H1 (cell line): Measurements from ENCODE around the gene KCNQ2. TPM values are rescaled to one million over a fixed set of nuclear protein-coding genes. Genes with fewer than 3 reads are reported as not detected.

Experiments
- CTCF ChIA-PET: fragments of 300-600 bp; sonication (Branson Sonifier 250); formaldehyde crosslinking; loops from one replicate; lab custom pipeline; 2021; ENCODE audit not compliant: partially characterized antibody; lab: Charles Lee
- POLR2A ChIA-PET: fragments of 300-600 bp; sonication (Branson Sonifier 250); formaldehyde crosslinking; loops from one replicate; lab custom pipeline; 2021; ENCODE audit warnings: inconsistent platforms; ENCODE audit not compliant: partially characterized antibody; lab: Charles Lee
- DNase-seq, 2 experiments: peaks; one replicate each; pipeline versions ENCODE4 v3.0.0 to v3.0.0-alpha.2; 2010 to 2022; ENCODE audit warnings: low spot score in 2 of 2, low read depth in 1 of 2, mixed read lengths in 1 of 2
- FAIRE-seq: peaks from 2 replicates; lab custom pipeline; 2011; peaks lifted over from hg19 to GRCh38; lab: Jason Lieb, UNC
- H2AFZ ChIP-seq: 2 replicates; pipeline ENCODE4 v1.8.1; 2012; ENCODE audit warnings: low read length, inconsistent platforms
- H2AK5ac ChIP-seq: 2 replicates; pipeline ENCODE4 v1.6.1; 2013; ENCODE audit warnings: low read depth, low read length
- H2BK120ac ChIP-seq: replicated peaks from 2 replicates; pipeline ENCODE3; 2013; ENCODE audit warnings: low read depth, low read length, inconsistent platforms
- H2BK12ac ChIP-seq: 2 replicates; pipeline ENCODE4 v1.6.1; 2013; ENCODE audit warnings: low read depth, low read length
- H2BK15ac ChIP-seq: 2 replicates; pipeline ENCODE4 v1.6.1; 2013; ENCODE audit warnings: low read length
- H2BK20ac ChIP-seq: 2 replicates; pipeline ENCODE4 v1.6.1; 2013; ENCODE audit warnings: low read length
- H2BK5ac ChIP-seq: 2 replicates; pipeline ENCODE4 v1.6.1; 2013; ENCODE audit warnings: low read depth, low read length
- H3K14ac ChIP-seq: 2 replicates; pipeline ENCODE4 v1.6.1; 2013; ENCODE audit warnings: inconsistent platforms; ENCODE audit not compliant: insufficient read length
- H3K18ac ChIP-seq: 2 replicates; pipeline ENCODE4 v1.6.1; 2013; ENCODE audit warnings: low read length; ENCODE audit errors: extremely low read depth
- H3K23ac ChIP-seq: 2 replicates; pipeline ENCODE4 v1.6.1; 2013; ENCODE audit warnings: inconsistent platforms; ENCODE audit not compliant: insufficient read length
- H3K23me2 ChIP-seq: 2 replicates; pipeline ENCODE4 v1.6.1; 2013; ENCODE audit warnings: low read depth, low read length
- H3K27ac ChIP-seq: 2 replicates; pipeline ENCODE4 v1.6.1; 2011; ENCODE audit warnings: low read depth, low read length, inconsistent platforms
- H3K27me3 ChIP-seq, 4 experiments: replicated peaks in 1 of 4; 1 replicate in 1 of 4; 2 replicates in 3 of 4; pipeline versions ENCODE4 v1.6.1 to v1.8.1; 2011 to 2013; ENCODE audit warnings: low read length in 3 of 4, mild to moderate bottlenecking in 3 of 4, inconsistent platforms in 2 of 4, mixed read lengths in 2 of 4, moderate library complexity in 1 of 4; ENCODE audit not compliant: control insufficient read depth in 3 of 4, insufficient read depth in 3 of 4; ENCODE audit errors: extremely low read depth in 1 of 4
- H3K36me3 ChIP-seq, 4 experiments: 2 replicates each; pipeline versions ENCODE4 v1.6.1 to v1.8.1; 2011 to 2013; ENCODE audit warnings: mild to moderate bottlenecking in 4 of 4, low read length in 3 of 4, moderate library complexity in 2 of 4, control low read depth in 1 of 4, inconsistent platforms in 1 of 4; ENCODE audit not compliant: insufficient read depth in 4 of 4, control insufficient read depth in 2 of 4
- H3K4ac ChIP-seq: replicated peaks from 2 replicates; pipeline ENCODE3; 2013; ENCODE audit warnings: low read length, low read depth, mixed read lengths, inconsistent platforms; ENCODE audit not compliant: insufficient read length
- H3K4me1 ChIP-seq, 4 experiments: replicated peaks in 1 of 4; 1 replicate in 1 of 4; 2 replicates in 3 of 4; pipeline versions ENCODE4 v1.6.1 to v1.8.1; 2011 to 2013; ENCODE audit warnings: low read length in 3 of 4, inconsistent platforms in 2 of 4, mixed read lengths in 1 of 4; ENCODE audit not compliant: insufficient read depth in 4 of 4, control insufficient read depth in 3 of 4
- H3K4me2 ChIP-seq, 2 experiments: 2 replicates each; pipeline versions ENCODE4 v1.6.1 to v1.8.1; 2011 to 2013; ENCODE audit warnings: low read depth in 2 of 2, low read length in 2 of 2, control low read depth in 1 of 2, inconsistent platforms in 1 of 2, mild to moderate bottlenecking in 1 of 2; ENCODE audit not compliant: insufficient read depth in 1 of 2
- H3K4me3 ChIP-seq, 4 experiments: fragments of 200-600, 300-600 bp in 1 of 4; sonication (generic), shearing (Covaris generic), sonication (Bioruptor Twin) in 1 of 4; 2 replicates each; pipeline versions ENCODE4 v1.5.1 to v1.8.1; 2011 to 2016; ENCODE audit warnings: low read length in 4 of 4, low read depth in 3 of 4, control low read depth in 2 of 4, inconsistent platforms in 2 of 4, mild to moderate bottlenecking in 2 of 4, mixed read lengths in 1 of 4, moderate library complexity in 1 of 4; ENCODE audit not compliant: insufficient read depth in 2 of 4; ENCODE audit errors: extremely low read depth in 1 of 4
- H3K56ac ChIP-seq: replicated peaks from 2 replicates; pipeline ENCODE3; 2013; ENCODE audit warnings: low read depth, mild to moderate bottlenecking, mixed read lengths, low read length, inconsistent platforms; ENCODE audit not compliant: insufficient read length
- H3K79me1 ChIP-seq: 2 replicates; pipeline ENCODE4 v1.6.1; 2013; ENCODE audit warnings: low read depth, low read length, control low read depth
- H3K79me2 ChIP-seq, 2 experiments: 2 replicates each; pipeline versions ENCODE4 v1.6.1 to v1.8.1; 2012 to 2013; ENCODE audit warnings: low read length in 2 of 2, mild to moderate bottlenecking in 2 of 2, inconsistent platforms in 1 of 2; ENCODE audit not compliant: insufficient read depth in 2 of 2, control insufficient read depth in 1 of 2
- H3K9ac ChIP-seq, 4 experiments: replicated peaks in 1 of 4; 1 replicate in 1 of 4; 2 replicates in 3 of 4; pipeline versions ENCODE4 v1.6.1 to v1.8.1; 2011 to 2013; ENCODE audit warnings: low read depth in 3 of 4, low read length in 3 of 4, control low read depth in 2 of 4, mild to moderate bottlenecking in 2 of 4, moderate library complexity in 2 of 4, inconsistent platforms in 1 of 4; ENCODE audit errors: extremely low read depth in 1 of 4
- H3K9me3 ChIP-seq, 2 experiments: 2 replicates each; pipeline versions ENCODE4 v1.6.1 to v1.8.1; 2012 to 2013; ENCODE audit warnings: mild to moderate bottlenecking in 2 of 2, moderate library complexity in 2 of 2, control low read depth in 1 of 2, inconsistent platforms in 1 of 2, low read depth in 1 of 2, low read length in 1 of 2, mixed read lengths in 1 of 2; ENCODE audit not compliant: insufficient read depth in 2 of 2
- H4K20me1 ChIP-seq, 2 experiments: replicated peaks in 1 of 2; 2 replicates each; pipeline versions ENCODE3 to v1.8.1; 2011 to 2013; ENCODE audit warnings: inconsistent platforms in 2 of 2, low read length in 2 of 2, mild to moderate bottlenecking in 1 of 2; ENCODE audit not compliant: insufficient read depth in 2 of 2, control insufficient read depth in 1 of 2
- H4K5ac ChIP-seq: 2 replicates; pipeline ENCODE4 v1.6.1; 2013; ENCODE audit warnings: low read length, low read depth, mixed read lengths, inconsistent platforms; ENCODE audit not compliant: insufficient read length
- H4K8ac ChIP-seq: 2 replicates; pipeline ENCODE4 v1.8.0; 2013; ENCODE audit warnings: mild to moderate bottlenecking, moderate library complexity, low read length, inconsistent platforms; ENCODE audit not compliant: insufficient read depth; ENCODE audit errors: extremely low read depth
- H4K91ac ChIP-seq: replicated peaks from 2 replicates; pipeline ENCODE3; 2013; ENCODE audit warnings: low read length, mixed read lengths, inconsistent platforms; ENCODE audit not compliant: insufficient read length
- BRCA1 ChIP-seq: IDR thresholded peaks from 2 replicates; pipeline ENCODE4 v1.6.1; 2012; ENCODE audit warnings: low read depth, low read length, improper control_type of control experiment
- SP4 ChIP-seq: IDR thresholded peaks from 2 replicates; pipeline ENCODE4 v1.6.1; 2012; ENCODE audit warnings: low read length, inconsistent platforms
- WGBS, 2 experiments: shearing (Covaris generic) in 1 of 2; methylation state at CpG; one replicate each; pipeline versions ENCODE4 v1.1.6 to v1.1.7; 2013 to 2015; ENCODE audit warnings: low lambda C conversion rate in 2 of 2, mixed read lengths in 2 of 2, inconsistent platforms in 1 of 2, low coverage in 1 of 2, missing lambda C conversion rate in 1 of 2; ENCODE audit not compliant: insufficient replicate concordance in 2 of 2, insufficient coverage in 1 of 2, insufficient read length in 1 of 2; ENCODE audit errors: extremely low coverage in 1 of 2, missing lambda C conversion rate in 1 of 2; 5-methylcytosine and 5-hydroxymethylcytosine counted together
- polyA plus RNA-seq, 7 experiments: library from polyadenylated mRNA; depleted of rRNA in 3 of 7; stranded (reverse) in 5 of 7; unstranded in 2 of 7; fragments of >200 nt in 5 of 7; fragments of 200-250 nt in 2 of 7; gene quantifications; 1 replicate in 5 of 7; 2 replicates in 1 of 7; 4 replicates in 1 of 7; pipeline versions ENCODE4 v1.2.1 to v1.2.3, GENCODE V29; 2011 to 2013; ENCODE audit warnings: missing spikeins in 2 of 7, mixed read lengths in 2 of 7
- total RNA-seq: library from RNA; stranded (reverse); fragmentation: NEBNext Ultra II Directional; extraction: Animal tissue kit (Norgen Biotek cat#: 25700); gene quantifications from 2 replicates; pipeline ENCODE4 v1.2.1, GENCODE V29; 2021

Gene KCNQ2
- total and polyA plus RNA-seq, 2 of the 8 experiments (the other 6 are each of a cell fraction or from before 2014, with no cell fraction given) = 82.6 to 243 TPM

DNA sequence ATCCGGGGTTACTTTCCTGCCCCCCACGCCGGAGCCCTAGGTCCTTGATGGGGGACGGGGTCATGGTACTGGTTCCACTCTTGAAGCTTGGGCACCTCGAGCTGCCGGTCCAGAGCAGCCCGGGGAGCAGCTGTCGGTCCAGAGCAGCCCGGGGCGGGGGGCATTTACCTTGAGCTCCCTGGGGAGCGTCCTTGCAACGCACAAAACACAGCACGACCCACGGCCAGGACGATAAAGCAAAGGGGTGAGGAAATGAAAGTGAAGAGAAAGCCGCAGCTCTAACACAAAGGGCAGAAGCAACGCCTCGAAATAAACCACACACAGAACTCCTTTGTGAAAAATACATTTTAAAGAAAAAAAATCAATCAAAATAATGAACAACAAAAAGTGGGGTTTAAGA lies 39.1 kb downstream of the KCNQ2 start:
- peaks cover 0 to 13% (median 5%) of the 10 kb centered on the region in 4 experiments; a peak in 5 of 7 replicates for H3K4me1 ChIP-seq
- no peak for DNase-seq
- 90% methylated on average over 18 of the region's 18 CpGs; no CpG with 5 or more reads in 1 of the 2 experiments for WGBS, 2 experiments
- peak overlapping the region; percentile 83 for H4K8ac ChIP-seq
- H3K9me3 ChIP-seq = no peaks in the 10 kb centered on the region
- H3K23ac ChIP-seq = no peak overlapping the region
- no peak overlapping the region for H3K9ac ChIP-seq
- no peak overlapping the region for H3K4me3 ChIP-seq
- H3K27ac ChIP-seq = no peak overlapping the region; the same call in 1 of the 2 replicates
- no peak overlapping the region for H3K4ac ChIP-seq
- H2BK5ac ChIP-seq = peak overlapping the region; percentile 52; the same call in 1 of the 2 replicates
- no peak overlapping the region for H4K5ac ChIP-seq
- no peaks in the 10 kb centered on the region; the same call in 1 of the 2 replicates for H3K79me1 ChIP-seq
- no peak for FAIRE-seq
- no peak overlapping the region for H2AK5ac ChIP-seq
- no peaks in the 10 kb centered on the region for H3K23me2 ChIP-seq
- H2BK120ac ChIP-seq = no peak overlapping the region
- 0 out of 4 replicates have a peak overlapping the region, but pooled peaks of 1 of the 2 experiments have one; percentile 42 for H3K4me2 ChIP-seq
- peak overlapping the region; percentile 59 for H3K56ac ChIP-seq
- no peak overlapping the region; the same call in 1 of the 2 replicates for H2BK12ac ChIP-seq
- no peak overlapping the region for H2BK20ac ChIP-seq
- POLR2A ChIA-PET = interaction anchor here (0.7 to 1.4 kb wide), 3 partner anchors 8 to 87 kb away, joined by 3 to 6 read pairs (median 4); partner anchors contain the start of gene PPDPF
- H3K27me3 ChIP-seq = no peaks in the 10 kb centered on the region
- H2BK15ac ChIP-seq = no peak overlapping the region
- no peak overlapping the region for H2AFZ ChIP-seq
- H3K36me3 ChIP-seq = no peaks in the 10 kb centered on the region; a peak in 1 of 8 replicates
- CTCF ChIA-PET = interaction anchor here (0.6 to 1.6 kb wide), 5 partner anchors 8 to 984 kb away, joined by 3 read pairs; partner anchors contain the start of gene PTK6
- no peaks in the 10 kb centered on the region for H3K79me2 ChIP-seq
- no peaks in the 10 kb centered on the region for H4K20me1 ChIP-seq
- H3K14ac ChIP-seq = no peak overlapping the region
- no peak overlapping the region for H4K91ac ChIP-seq
- no peak for TF ChIP-seq BRCA1
- no peak for TF ChIP-seq SP4
- TF ChIP-seq, all 59 proteins: peak for 0
- H3K18ac ChIP-seq = no peak overlapping the region
